Measurements from ENCODE around the gene PTPRN2.

Gene PTPRN2

GRCh38 chr7:157657741-157658740 is 929.6 kb downstream of the PTPRN2 start:
- DNase-seq: no peak

DNA sequence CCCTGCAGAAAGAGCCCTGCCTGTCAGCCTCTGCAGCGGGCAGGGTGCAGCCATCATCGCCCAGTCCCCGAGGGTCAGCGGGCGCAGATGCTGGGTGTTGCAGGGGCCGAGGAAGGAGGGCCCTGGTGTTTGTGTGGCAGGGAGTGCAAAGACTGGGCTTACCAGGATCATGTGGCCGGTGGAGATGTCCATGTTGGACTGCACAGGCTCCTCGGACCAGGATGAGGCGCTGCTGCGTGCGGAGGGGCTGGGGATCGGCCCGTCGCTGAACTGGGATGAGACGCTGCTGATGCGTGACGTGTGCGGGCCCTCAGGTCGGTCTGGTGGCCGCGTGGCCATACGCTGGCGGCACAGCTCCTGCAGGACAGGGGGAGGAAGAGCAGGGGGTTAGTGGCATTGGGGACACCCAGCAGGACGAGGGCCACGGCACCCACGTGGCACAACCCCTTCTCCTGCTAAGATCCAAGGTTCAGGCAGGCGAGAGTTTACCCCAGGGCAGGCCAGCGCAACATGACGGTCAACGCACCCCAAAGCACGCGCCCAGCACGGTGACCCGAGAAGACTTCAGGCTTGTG is 931.3 kb downstream of the PTPRN2 start:
- no peak for DNase-seq

DNA sequence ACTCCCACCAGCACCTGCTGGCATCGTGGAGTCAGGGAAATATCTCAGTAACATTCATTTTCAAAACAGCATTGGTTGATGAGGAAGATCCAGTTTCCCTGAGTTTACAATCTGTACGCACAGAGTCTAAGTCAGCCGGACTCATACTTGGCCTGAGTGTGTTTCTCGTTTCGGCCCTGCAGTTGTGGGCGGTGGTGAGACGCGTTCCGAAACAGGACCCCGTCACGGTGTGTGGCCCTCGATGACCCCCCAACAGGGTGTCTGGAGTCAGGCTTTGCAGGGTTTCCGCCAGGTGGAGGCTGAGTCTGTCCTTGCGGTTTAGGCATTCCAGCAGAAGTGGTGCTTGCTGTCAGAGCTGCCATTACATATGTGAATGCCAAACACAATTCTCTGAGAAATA is 933.3 kb downstream of the PTPRN2 start:
- DNase-seq: no peak

- no peak for DNase-seq
Observed at GRCh38 chr7:157653827-157654207, 933.8 kb downstream of the PTPRN2 start.

DNA sequence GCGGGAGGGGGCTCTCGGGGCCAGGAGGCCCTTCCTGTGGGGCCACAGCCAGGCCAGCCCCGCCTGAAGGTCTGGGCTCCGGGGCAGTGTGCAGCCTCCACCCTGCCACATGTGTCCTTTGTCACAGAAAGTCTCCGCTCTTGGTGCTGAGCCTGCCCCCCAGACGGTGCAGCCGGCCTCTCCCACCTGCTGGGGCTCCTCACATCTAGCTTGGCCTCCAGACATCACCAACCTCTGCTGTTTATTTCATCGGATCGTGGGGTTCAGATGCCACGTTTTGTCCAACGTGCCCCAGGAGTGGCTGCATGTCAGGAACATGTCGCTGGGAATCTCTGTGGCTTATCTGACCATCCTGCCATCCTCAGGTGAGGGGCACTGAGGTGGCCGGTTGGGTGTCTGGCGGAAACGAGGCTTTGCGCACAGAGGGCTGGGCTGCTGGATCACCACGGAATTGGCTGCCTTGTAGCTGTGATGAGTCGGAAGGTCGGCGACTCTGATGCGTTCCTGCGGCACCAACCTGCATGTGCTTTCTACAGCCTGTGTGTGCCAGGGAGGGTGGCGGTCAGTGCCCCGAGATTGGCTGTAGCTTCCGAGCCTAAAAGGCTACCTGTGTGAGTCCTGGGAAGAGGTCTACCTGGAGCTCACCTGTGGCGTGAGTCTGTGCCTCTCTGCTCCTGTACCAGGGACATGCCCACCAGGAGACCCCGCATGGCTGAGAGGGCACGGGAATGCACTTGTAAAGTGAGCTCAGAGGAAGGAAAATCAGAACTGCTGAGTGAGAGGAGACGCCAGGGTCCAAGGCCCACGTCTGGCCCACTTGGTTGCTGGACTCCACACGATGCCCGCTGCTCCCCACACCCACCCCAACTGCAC is 934.4 kb downstream of the PTPRN2 start:
- DNase-seq: no peak

- no peak for DNase-seq
Observed at GRCh38 chr7:157652161-157652953, 935.3 kb downstream of the PTPRN2 start.

- DNase-seq: no peak
Observed at GRCh38 chr7:157651366-157652160, 936.1 kb downstream of the PTPRN2 start.

DNA sequence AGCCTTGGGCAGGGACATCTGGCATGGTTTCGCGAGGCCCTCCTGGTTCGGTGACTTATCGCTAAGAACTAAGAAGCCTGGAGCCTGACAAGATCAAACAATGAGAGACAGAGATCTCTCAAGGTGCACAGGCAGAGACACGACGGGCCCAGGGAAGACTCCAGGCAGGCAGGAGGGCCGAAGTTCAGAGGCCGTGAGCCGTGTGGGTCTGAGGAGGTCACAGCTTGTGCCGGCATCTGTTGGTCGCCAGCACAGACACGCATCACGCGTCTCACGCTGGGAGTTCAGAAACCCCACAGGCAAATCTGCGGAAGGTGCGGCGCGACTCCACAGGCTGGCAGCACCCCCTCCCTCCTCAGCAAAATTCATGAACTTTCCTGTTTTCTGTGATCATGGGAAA is 936.8 kb downstream of the PTPRN2 start:
- DNase-seq: no peak

- no peak for DNase-seq
Observed at GRCh38 chr7:157650131-157650631, 937.4 kb downstream of the PTPRN2 start.

DNA sequence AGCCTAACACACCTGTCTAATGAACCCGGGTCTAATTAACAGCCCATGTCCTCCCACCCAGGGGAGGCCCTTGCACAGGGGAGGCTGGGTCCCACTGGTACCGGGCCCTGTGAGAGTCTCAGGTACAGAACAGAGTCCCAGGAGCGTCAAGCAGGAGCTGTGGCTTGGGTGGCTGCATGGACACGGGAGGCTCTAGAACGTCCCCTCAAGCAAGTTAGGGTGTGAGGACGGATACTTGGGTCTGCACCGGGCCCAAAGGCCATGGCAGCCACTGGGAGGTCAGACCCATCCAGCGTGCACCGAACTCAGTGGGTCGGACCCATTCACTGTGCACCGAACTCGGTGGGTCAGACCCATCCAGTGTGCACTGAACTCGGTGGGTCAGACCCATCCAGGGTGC is 941.1 kb downstream of the PTPRN2 start:
- no peak for DNase-seq

- no peak for DNase-seq
Observed at GRCh38 chr7:157645539-157645938, 942.1 kb downstream of the PTPRN2 start.

DNA sequence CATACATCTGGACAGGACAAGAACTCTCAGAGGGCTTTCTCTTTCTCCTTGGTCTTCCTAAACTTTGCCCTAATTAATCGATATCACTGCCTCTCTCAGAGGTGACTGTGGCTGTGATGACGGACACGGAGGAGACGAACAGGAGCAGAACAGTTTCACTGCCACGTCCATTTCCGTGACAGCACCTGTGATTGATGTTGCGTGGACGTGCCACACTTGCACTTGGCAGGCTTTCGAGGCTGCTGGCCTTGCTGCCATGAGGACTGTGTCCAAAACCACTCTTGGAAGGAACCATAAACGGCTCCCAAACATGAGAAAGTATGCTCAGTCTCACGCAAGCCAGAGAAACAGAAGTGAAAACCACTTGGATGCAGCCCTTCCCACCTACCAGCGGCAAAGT is 942.7 kb downstream of the PTPRN2 start:
- no peak for DNase-seq

DNA sequence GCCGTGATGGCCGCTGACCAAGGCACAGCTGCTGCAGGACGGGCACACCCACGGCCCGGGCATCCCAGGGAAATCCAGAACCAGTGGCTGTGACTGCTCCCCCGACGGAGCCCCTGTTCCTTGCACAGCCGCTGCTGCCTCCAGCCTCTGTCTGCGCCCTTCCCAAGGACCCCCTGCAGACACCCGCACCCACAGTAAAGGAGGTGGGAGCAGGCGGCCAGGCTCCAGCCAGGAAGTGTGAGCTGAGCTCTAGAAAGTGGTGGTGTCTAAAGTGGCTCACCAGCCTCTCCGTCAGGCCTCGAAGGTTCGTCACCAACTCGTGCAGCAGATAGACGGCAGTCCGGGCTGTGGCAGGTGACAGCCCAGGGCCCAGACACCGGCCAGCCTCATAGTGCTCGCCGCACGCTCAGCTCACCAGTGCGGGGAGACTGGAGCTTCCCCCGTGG is 944.1 kb downstream of the PTPRN2 start:
- no peak for DNase-seq

DNA sequence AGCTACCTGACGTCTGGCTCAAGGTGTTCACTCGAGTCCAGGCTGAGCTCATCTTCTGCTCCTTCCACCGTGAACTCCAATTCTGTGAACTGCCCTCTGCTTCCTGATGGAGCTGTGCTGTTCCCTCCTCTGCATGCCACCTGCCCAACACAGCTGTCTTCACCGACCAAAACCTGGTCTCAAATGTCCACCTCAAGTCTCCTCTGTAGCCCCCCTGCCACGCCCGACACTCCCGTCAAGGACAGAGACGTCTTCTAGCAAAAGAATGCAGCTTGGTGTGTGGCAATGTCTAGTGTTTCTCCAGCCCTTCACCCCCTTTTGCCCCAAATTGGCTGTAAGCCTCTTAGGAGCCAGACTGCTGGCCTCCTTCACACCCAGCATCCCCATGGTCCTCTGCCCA is 945.8 kb downstream of the PTPRN2 start:
- no peak for DNase-seq

GRCh38 chr7:157640144-157640543 is 947.5 kb downstream of the PTPRN2 start:
- DNase-seq: no peak

DNA sequence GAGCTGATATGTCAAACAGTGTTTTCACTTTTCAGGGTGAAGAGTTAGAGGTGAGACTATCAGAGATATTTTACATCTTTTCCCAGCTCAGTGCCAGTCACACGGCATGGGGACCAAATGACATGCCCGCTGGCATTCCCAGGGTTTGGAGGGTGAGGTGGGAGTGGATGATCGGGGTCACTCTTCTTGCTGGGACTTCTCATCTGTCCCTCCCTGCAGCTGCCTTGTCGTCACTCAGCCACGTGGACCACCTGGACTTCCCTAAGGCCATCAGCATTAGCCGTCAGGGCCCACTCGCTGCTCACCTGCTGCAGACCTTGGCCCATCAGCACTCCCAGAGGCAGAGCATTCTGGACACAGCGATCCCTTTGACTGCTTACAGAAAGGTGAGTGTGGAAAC is 949.1 kb downstream of the PTPRN2 start:
- DNase-seq: no peak

DNA sequence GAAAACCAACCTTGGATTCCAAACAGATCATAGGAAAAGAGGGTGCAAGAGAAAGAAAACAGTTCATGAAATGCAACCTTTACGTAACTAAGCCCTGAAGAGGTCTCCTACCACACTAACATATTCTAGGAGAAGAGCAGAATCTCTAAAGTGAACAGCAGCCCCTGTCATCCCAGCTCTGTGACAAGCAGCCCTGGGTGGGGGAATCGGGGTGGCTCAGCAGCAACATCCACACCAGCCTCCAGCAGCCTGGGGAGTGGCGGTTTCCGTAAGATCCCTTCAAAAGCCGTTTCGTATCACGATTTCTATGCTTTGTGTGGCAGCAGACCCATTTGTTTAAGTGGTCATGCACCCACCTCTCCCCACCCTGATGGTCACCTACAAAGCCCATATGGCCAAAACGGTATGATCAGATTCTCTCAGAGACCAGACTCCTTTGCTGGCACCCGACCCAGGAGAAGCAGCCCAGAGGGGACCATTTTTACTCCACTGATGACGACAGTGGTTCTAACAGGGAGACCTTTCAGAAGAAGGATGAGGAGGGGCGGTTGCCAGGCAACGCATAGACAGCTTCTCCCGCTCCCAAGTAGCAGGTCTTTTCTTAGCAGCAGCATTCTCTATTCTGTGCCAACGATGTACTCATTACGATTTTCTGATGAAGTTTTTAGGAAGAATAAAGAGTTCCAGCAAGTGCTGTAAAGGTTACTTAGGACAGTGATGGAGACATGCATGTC is 950.2 kb downstream of the PTPRN2 start:
- no peak for DNase-seq

- DNase-seq: no peak
Observed at GRCh38 chr7:157635669-157636068, 952.0 kb downstream of the PTPRN2 start.

GRCh38 chr7:157635148-157635500 is 952.5 kb downstream of the PTPRN2 start:
- DNase-seq: no peak

All from right kidney (tissue), 1 donor.